GOT3 (cell line): ENCODE data around the gene B4GALNT3.

Source experiments
- DNase-seq: peaks from one replicate; lab custom pipeline; 2025; ENCODE audit warnings: mixed read lengths; lab: John Stamatoyannopoulos, UW

Gene B4GALNT3

GRCh38 chr12:509500-509899 lies 49.8 kb downstream of the B4GALNT3 start:
- no peak for DNase-seq

- no peak for DNase-seq
Observed at GRCh38 chr12:510071-510825, 50.5 kb downstream of the B4GALNT3 start.

GRCh38 chr12:512933-513332 lies 53.2 kb downstream of the B4GALNT3 start:
- no peak for DNase-seq

- no peak for DNase-seq
Observed at GRCh38 chr12:513446-513845, 53.7 kb downstream of the B4GALNT3 start.

GRCh38 chr12:517538-517937 lies 57.8 kb downstream of the B4GALNT3 start:
- DNase-seq = no peak

GRCh38 chr12:520119-520518 lies 60.4 kb downstream of the B4GALNT3 start:
- no peak for DNase-seq

- DNase-seq = no peak
Observed at GRCh38 chr12:522692-523378, 63.1 kb downstream of the B4GALNT3 start.

- DNase-seq = no peak
Observed at GRCh38 chr12:524167-524951, 64.6 kb downstream of the B4GALNT3 start.

GRCh38 chr12:526089-526488 lies 66.3 kb downstream of the B4GALNT3 start:
- no peak for DNase-seq

- no peak for DNase-seq
Observed at GRCh38 chr12:527241-527640, 67.5 kb downstream of the B4GALNT3 start.

- no peak for DNase-seq
Observed at GRCh38 chr12:527729-528128, 68.0 kb downstream of the B4GALNT3 start.

GRCh38 chr12:530308-530707 lies 70.6 kb downstream of the B4GALNT3 start:
- no peak for DNase-seq

- DNase-seq = no peak
Observed at GRCh38 chr12:530821-531220, 71.1 kb downstream of the B4GALNT3 start.

- DNase-seq = no peak
Observed at GRCh38 chr12:531951-532585, 72.3 kb downstream of the B4GALNT3 start.

GRCh38 chr12:532908-533565 lies 73.3 kb downstream of the B4GALNT3 start:
- peak; percentile 35 for DNase-seq

GRCh38 chr12:533718-534117 lies 74.0 kb downstream of the B4GALNT3 start:
- no peak for DNase-seq

GRCh38 chr12:534216-534615 lies 74.5 kb downstream of the B4GALNT3 start:
- DNase-seq = no peak

- no peak for DNase-seq
Observed at GRCh38 chr12:535396-535795, 75.7 kb downstream of the B4GALNT3 start.

- no peak for DNase-seq
Observed at GRCh38 chr12:536751-537245, 77.1 kb downstream of the B4GALNT3 start.

GRCh38 chr12:537772-538171 lies 78.0 kb downstream of the B4GALNT3 start:
- no peak for DNase-seq

GRCh38 chr12:538731-539539 lies 79.2 kb downstream of the B4GALNT3 start:
- DNase-seq = no peak
